Hematopoietic multipotent progenitor cell treated with erythropoietin and hydrocortisone succinate and interleukin-3 and kit ligand, for 8 days (in vitro differentiated cells): ENCODE data around the gene ALPK1.
"Not testable (repeated sequence)": the region's sequence is repeated elsewhere in the genome, so short reads cannot be mapped to it uniquely, and the experiment has no call there.

Experiments used
- DNase-seq: peaks from one replicate; pipeline ENCODE4 v3.0.0-alpha.2; 2015

The ALPK1 gene

DNA sequence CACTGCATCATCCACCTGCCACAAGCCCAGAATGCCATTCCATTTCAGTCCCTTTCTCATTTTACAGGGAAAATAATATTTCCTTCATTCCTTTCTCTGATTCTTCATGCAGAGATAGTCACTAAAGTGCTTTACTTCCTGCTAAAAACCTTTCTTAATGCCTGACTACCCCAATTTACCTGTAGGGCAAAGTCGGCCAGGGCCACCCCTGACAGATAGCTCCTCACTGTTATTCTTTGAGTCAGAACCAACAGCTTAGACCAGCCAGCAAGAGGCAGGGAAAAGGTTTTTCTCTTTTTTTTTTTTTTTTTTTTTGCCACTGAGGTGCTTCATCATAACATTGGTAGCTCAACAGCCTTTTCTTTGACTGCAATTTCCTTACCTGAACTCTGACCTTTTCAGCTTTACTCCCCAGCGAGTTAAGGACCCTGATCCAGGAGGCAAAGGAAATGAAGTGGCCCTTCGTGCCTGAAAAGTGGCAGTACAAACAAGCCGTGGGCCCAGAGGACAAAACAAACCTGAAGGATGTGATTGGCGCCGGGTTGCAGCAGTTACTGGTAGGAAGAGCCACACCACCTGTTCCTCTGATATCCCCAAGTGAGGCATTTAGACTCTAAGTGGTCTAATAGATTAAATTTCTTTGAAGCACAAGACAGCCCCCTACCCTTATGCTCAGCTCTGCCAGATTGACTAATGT lies 85.0 kb downstream of the ALPK1 start:
- DNase-seq, result no peak

DNA sequence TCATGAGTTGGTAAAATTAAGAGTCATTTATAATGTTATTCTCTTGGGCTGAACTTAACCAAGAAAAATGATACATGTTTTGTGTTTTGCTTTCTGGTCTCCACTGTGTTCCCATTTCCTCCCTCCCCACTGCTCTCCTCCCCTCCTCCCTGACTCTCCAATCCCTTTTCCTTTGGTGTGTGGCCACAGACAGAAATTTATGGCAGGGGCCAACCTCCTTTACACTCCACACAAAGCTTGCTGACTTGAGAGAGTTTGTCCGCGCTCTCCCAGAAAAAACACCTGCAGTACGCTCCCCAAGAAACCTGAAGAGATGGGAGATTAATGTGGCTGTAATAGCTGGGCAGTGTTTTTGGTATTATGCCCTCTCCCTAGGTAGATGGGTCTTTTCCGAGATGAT lies 88.9 kb downstream of the ALPK1 start:
- DNase-seq, result no peak

GRCh38 chr4:112402098-112402497 lies 104.9 kb downstream of the ALPK1 start:
- no peak for DNase-seq

- DNase-seq, result no peak
Observed at GRCh38 chr4:112403101-112403945, 106.2 kb downstream of the ALPK1 start.

GRCh38 chr4:112410364-112410763 lies 113.2 kb downstream of the ALPK1 start:
- no peak for DNase-seq

DNA sequence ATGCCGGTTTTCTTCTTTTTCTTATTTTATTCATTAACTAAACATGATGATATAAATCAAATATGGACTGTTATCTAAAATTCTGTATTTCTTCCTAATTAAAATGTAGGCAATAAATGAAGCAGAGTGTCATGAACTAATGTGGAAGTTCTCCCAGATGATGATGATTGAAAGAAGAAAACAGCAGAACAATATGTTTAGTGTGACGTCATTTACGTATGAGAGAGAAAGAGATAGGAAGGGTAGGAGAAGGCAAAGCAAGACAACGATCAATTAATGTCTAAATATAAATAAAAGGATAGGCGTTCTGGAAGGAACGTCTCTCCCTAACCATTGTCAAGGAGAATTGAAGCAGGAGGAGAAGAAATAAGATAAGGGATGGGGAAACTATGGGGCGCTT lies 113.6 kb downstream of the ALPK1 start:
- DNase-seq, result no peak

- DNase-seq, result no peak
Observed at GRCh38 chr4:112411781-112412550, 114.8 kb downstream of the ALPK1 start.

GRCh38 chr4:112416464-112416863 lies 119.3 kb downstream of the ALPK1 start:
- no peak for DNase-seq

DNA sequence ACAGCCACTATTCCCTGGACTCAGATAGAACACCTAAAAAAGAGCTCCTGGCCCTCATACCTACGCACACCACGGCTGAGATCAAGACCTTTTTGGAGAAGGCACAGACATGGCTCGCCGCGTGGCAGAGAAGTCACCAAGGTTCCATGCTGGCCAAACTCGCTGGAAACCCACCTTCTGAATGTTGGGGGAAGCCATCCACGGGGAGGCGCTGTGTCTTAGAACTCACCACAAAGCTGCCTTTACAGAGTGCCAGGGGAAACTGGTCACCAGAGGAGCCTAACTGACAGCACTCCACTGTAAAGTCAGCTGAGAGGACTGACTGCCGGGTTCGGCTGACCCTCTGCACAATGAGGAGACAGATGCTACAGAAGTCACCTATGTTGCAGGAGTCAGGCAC lies 120.9 kb downstream of the ALPK1 start:
- no peak for DNase-seq

- DNase-seq, result no peak
Observed at GRCh38 chr4:112421911-112422310, 124.7 kb downstream of the ALPK1 start.

- DNase-seq, result no peak
Observed at GRCh38 chr4:112422644-112423043, 125.5 kb downstream of the ALPK1 start.

GRCh38 chr4:112423591-112423990 lies 126.4 kb downstream of the ALPK1 start:
- no peak for DNase-seq

GRCh38 chr4:112425823-112426222 lies 128.7 kb downstream of the ALPK1 start:
- no peak for DNase-seq

DNA sequence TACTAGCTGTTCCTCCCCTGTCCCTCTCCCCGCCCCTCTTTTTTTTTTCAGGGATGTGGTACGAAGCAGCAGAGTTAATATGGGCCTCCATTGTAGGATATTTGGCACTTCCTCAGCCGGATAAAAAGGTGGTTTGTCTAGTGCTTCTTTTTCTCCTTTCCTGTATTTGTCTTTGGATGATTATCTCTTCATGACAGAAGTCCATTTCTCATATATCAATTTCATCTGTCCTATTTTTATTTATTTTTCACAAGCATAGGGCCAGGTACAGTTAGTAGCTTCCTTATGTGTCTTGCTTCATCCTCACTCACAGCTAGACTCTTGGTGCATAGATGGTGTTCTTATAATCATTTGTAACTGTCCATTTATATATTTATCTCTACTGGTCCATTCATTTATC lies 129.2 kb downstream of the ALPK1 start:
- no peak for DNase-seq

- no peak for DNase-seq
Observed at GRCh38 chr4:112431158-112431557, 134.0 kb downstream of the ALPK1 start.

GRCh38 chr4:112436987-112437386 lies 139.8 kb downstream of the ALPK1 start:
- DNase-seq, result no peak

GRCh38 chr4:112442226-112442625 lies 145.1 kb downstream of the ALPK1 start:
- not testable (repeated sequence) for DNase-seq

DNA sequence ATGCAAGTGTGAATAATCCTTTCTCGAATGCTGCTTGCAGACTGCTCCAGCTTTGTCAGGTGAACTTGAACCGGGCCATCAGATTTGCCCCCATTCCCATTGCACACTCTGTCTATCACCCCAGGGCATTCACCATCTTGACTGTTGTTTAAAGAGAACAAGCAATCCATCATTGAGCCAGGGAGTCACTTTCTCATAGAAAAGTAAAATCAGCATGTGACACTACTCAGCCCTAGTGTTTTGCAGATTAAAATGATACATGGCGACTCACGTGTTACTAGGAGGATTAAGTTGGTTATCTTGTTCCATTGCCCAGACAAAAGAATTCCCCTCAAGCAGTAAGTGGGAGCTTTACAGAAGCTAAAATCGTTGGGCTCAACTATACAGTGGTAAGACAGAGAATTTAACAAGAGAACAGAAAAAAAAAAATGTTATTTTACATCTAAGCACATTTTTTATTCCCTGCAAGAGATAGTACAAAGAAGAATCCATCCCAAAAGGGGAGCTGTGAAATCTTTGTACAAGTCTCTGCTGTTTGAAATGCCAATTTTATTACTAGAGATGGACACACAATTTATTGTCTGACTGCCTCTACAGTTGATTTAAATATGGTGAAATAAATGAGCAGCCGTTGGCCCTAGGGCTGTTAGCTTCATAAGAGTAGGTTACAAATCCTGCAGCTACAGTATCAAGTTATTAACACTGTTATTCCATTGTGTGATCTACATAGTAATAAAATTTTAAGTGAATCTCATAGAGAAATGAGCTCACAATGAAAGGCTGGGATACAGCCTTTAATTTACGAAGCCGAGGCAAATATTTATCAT lies 151.3 kb downstream of the ALPK1 start:
- no peak for DNase-seq

- DNase-seq, result no peak
Observed at GRCh38 chr4:112449708-112450107, 152.5 kb downstream of the ALPK1 start.

DNA sequence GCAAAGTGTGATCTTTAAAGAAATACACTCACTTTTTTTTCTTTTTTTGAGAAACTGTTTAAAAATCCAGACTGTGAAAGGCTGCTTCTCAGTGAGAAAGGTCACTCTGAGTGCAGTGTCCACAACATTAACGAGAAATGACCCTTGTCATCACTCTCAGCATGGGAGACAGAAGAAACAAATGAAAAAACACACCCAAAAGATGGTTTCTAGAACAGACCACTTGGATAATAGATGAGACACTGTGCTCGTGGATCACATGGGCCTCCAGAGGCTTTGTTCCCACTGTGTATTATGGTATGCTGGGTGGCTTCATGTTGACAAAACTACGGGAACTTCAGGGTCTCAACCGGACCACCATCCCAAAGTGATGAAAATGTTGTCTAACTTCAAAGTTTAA lies 153.9 kb downstream of the ALPK1 start:
- DNase-seq, result no peak

- no peak for DNase-seq
Observed at GRCh38 chr4:112451831-112452230, 154.7 kb downstream of the ALPK1 start.

- DNase-seq, result no peak
Observed at GRCh38 chr4:112453321-112453720, 156.2 kb downstream of the ALPK1 start.

- no peak for DNase-seq
Observed at GRCh38 chr4:112472318-112472717, 175.1 kb downstream of the ALPK1 start.
